GM12878 (cell line): Measurements from ENCODE around the gene WWOX. TPM values are rescaled to one million over a fixed set of nuclear protein-coding genes. Genes with fewer than 3 reads are reported as not detected.

Source experiments
- ETV6 ChIP-seq, 2 experiments: fragments of 450-650 bp in 1 of 2; IDR thresholded peaks in 1 of 2; conservative IDR thresholded peaks in 1 of 2; 2 replicates each; pipeline ENCODE4 v1.6.1; 2014; ENCODE audit warnings: antibody characterized with exemption in 1 of 2, borderline replicate concordance in 1 of 2, low read depth in 1 of 2, mild to moderate bottlenecking in 1 of 2, moderate library complexity in 1 of 2
- NBN ChIP-seq: fragments of 450-650 bp; IDR thresholded peaks from 2 replicates; pipeline ENCODE4 v1.6.1; 2016
- polyA plus RNA-seq, 11 experiments: library from polyadenylated mRNA; depleted of rRNA in 4 of 11; unstranded in 6 of 11; stranded (reverse) in 5 of 11; fragments of >200 nt; fragmentation: Nextera tagmentation in 4 of 11; fragmentation: Illumina TruSeq in 1 of 11; extraction: Ambion mirVana in 4 of 11; extraction: Trizol in 1 of 11; gene quantifications; 1 replicate in 1 of 11; 2 replicates in 10 of 11; pipeline versions ENCODE4 v1.2.1 to v1.2.3, GENCODE V29; 2011 to 2016; ENCODE audit warnings: inconsistent platforms in 2 of 11, missing spikeins in 2 of 11, low read depth in 1 of 11
- total RNA-seq, 4 experiments: library from RNA; depleted of rRNA in 3 of 4; stranded (reverse); fragments of >200 nt in 3 of 4; fragmentation: Illumina TruSeq in 1 of 4; extraction: Trizol in 1 of 4; gene quantifications; 2 replicates each; pipeline versions ENCODE4 v1.2.1 to v1.2.3, GENCODE V29; 2013 to 2021
- TF ChIP-seq, protein P1 (sequence below): fragments of 150-350 bp; IDR thresholded peaks from 2 replicates; pipeline ENCODE4 v1.6.1; 2016; ENCODE audit warnings: low read depth, low read length
- TF ChIP-seq, protein P2 (sequence below): IDR thresholded peaks from 2 replicates; pipeline ENCODE4 v1.6.1; 2012; ENCODE audit warnings: low read depth, low read length, improper control_type of control experiment
- TF ChIP-seq, protein P3 (sequence below): fragments of 450-650 bp; IDR thresholded peaks from 2 replicates; pipeline ENCODE4 v1.6.1; 2017; ENCODE audit warnings: mild to moderate bottlenecking, moderate library complexity

WWOX gene
- total and polyA plus RNA-seq, 10 of the 15 experiments (the other 5 are each of a cell fraction or from before 2014, with no cell fraction given): 2.8 to 24.4 (median 17.8) TPM

DNA sequence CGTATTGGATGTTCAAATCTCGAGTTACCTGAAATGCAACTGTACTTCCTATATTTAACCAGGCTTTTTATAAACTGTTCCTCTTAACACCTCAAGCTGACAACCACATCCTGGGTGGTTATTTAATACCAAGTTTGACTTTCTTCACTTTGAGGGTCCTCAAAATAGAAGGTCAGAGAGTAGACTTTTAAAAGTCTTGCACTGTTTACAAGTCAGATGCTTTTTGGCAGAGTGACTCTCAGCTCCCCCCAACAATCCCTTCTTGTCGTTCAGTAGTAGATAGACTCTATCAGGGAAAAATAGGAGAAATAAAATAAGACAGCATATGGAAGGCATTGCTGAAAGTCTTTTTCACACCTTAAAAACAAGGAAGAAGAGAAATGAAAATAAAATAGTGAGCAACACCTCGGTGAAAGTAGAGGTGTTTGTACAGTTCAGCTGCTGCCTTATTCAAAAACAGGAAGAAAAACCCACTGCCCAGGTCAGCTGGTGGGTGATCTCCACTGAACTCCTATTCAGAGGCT is 650.4 kb downstream of the WWOX start (continued):
- TF ChIP-seq, protein P1, sequence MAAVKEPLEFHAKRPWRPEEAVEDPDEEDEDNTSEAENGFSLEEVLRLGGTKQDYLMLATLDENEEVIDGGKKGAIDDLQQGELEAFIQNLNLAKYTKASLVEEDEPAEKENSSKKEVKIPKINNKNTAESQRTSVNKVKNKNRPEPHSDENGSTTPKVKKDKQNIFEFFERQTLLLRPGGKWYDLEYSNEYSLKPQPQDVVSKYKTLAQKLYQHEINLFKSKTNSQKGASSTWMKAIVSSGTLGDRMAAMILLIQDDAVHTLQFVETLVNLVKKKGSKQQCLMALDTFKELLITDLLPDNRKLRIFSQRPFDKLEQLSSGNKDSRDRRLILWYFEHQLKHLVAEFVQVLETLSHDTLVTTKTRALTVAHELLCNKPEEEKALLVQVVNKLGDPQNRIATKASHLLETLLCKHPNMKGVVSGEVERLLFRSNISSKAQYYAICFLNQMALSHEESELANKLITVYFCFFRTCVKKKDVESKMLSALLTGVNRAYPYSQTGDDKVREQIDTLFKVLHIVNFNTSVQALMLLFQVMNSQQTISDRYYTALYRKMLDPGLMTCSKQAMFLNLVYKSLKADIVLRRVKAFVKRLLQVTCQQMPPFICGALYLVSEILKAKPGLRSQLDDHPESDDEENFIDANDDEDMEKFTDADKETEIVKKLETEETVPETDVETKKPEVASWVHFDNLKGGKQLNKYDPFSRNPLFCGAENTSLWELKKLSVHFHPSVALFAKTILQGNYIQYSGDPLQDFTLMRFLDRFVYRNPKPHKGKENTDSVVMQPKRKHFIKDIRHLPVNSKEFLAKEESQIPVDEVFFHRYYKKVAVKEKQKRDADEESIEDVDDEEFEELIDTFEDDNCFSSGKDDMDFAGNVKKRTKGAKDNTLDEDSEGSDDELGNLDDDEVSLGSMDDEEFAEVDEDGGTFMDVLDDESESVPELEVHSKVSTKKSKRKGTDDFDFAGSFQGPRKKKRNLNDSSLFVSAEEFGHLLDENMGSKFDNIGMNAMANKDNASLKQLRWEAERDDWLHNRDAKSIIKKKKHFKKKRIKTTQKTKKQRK: no peak
- TF ChIP-seq ETV6 (conservative IDR thresholded peaks at IDR 0.05 in 1 of 2, IDR thresholded peaks at IDR 0.05 in 1 of 2; ENCODE audit: borderline replicate concordance in 1 of 2, low read depth in 1 of 2) (no peak), NBN (peak; percentile 56; the same call in 1 of the 2 replicates)
- TF ChIP-seq, protein P2, sequence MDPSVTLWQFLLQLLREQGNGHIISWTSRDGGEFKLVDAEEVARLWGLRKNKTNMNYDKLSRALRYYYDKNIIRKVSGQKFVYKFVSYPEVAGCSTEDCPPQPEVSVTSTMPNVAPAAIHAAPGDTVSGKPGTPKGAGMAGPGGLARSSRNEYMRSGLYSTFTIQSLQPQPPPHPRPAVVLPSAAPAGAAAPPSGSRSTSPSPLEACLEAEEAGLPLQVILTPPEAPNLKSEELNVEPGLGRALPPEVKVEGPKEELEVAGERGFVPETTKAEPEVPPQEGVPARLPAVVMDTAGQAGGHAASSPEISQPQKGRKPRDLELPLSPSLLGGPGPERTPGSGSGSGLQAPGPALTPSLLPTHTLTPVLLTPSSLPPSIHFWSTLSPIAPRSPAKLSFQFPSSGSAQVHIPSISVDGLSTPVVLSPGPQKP: no peak
- TF ChIP-seq, protein P3, sequence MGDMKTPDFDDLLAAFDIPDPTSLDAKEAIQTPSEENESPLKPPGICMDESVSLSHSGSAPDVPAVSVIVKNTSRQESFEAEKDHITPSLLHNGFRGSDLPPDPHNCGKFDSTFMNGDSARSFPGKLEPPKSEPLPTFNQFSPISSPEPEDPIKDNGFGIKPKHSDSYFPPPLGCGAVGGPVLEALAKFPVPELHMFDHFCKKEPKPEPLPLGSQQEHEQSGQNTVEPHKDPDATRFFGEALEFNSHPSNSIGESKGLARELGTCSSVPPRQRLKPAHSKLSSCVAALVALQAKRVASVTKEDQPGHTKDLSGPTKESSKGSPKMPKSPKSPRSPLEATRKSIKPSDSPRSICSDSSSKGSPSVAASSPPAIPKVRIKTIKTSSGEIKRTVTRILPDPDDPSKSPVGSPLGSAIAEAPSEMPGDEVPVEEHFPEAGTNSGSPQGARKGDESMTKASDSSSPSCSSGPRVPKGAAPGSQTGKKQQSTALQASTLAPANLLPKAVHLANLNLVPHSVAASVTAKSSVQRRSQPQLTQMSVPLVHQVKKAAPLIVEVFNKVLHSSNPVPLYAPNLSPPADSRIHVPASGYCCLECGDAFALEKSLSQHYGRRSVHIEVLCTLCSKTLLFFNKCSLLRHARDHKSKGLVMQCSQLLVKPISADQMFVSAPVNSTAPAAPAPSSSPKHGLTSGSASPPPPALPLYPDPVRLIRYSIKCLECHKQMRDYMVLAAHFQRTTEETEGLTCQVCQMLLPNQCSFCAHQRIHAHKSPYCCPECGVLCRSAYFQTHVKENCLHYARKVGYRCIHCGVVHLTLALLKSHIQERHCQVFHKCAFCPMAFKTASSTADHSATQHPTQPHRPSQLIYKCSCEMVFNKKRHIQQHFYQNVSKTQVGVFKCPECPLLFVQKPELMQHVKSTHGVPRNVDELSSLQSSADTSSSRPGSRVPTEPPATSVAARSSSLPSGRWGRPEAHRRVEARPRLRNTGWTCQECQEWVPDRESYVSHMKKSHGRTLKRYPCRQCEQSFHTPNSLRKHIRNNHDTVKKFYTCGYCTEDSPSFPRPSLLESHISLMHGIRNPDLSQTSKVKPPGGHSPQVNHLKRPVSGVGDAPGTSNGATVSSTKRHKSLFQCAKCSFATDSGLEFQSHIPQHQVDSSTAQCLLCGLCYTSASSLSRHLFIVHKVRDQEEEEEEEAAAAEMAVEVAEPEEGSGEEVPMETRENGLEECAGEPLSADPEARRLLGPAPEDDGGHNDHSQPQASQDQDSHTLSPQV: no peak
